HepG2 (cell line): ENCODE results near the gene LRRC28.

Experiments
- CEBPB ChIP-seq: IDR thresholded peaks from 2 replicates; pipeline ENCODE4 v1.6.1; 2011; ENCODE audit warnings: low read depth, low read length, improper control_type of control experiment, borderline replicate concordance
- CREM ChIP-seq, 2 experiments: sonication (generic) in 1 of 2; formaldehyde crosslinking in 1 of 2; IDR thresholded peaks; 2 replicates each; pipeline versions ENCODE4 v1.4.0 to v1.6.1; 2016 to 2020; ENCODE audit warnings: antibody characterized with exemption in 1 of 2, mild to moderate bottlenecking in 1 of 2, missing genetic modification reagents in 1 of 2
- ETV5 ChIP-seq: IDR thresholded peaks from 2 replicates; pipeline ENCODE4 v1.6.1; 2018; ENCODE audit warnings: missing biosample characterization, missing genetic modification reagents, inconsistent platforms, borderline replicate concordance
- POLR2A ChIP-seq, 2 experiments: IDR thresholded peaks; 2 replicates each; pipeline ENCODE4 v1.6.1; 2011; ENCODE audit warnings: low read depth in 2 of 2, low read length in 2 of 2, mild to moderate bottlenecking in 1 of 2, moderate library complexity in 1 of 2; ENCODE audit not compliant: insufficient read depth in 1 of 2
- SMAD3 ChIP-seq: sonication (generic); formaldehyde crosslinking; IDR thresholded peaks from 2 replicates; pipeline ENCODE4 v1.4.0; 2020; ENCODE audit warnings: missing genetic modification reagents
- TF ChIP-seq, protein P1 (sequence below): sonication (generic); formaldehyde crosslinking; IDR thresholded peaks from 2 replicates; pipeline ENCODE4 v1.4.0; 2020; ENCODE audit warnings: missing genetic modification reagents
- TF ChIP-seq, protein P2 (sequence below): IDR thresholded peaks from 2 replicates; pipeline ENCODE4 v1.6.1; 2016; ENCODE audit warnings: low read depth, missing genetic modification reagents, missing compliant biosample characterization
- TF ChIP-seq, protein P3 (sequence below): sonication (generic); formaldehyde crosslinking; IDR thresholded peaks from 2 replicates; pipeline ENCODE4 v1.4.0; 2020; ENCODE audit warnings: mild to moderate bottlenecking, missing genetic modification reagents

DNA sequence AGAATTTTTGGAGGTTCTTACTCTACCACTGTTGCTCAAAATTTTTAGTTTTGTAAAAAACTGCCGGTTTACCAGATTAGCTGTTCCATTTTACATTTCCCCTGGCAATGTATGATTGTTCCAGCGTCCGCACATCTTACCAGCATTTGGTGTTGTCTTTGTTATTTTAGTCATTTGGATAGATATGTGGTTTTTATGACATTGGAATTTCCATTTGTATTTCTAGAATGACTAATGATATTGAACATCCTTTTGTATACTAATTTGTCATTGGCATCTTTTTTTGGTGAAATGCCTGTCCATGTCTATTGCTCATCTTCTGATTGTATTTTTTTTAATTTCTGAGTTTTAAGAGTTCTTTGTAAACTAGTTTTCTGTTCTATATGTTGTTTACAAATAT lies 28.5 kb downstream of the LRRC28 start:
- TF ChIP-seq SMAD3 (CRISPR knock-in tag) (no peak), CEBPB (no peak), CREM (IDR thresholded peaks at IDR 0.05) (no peak), CREM (CRISPR knock-in tag; IDR thresholded peaks at IDR 0.05) (no peak), ETV5 (CRISPR knock-in tag) (no peak), POLR2A (IDR thresholded peaks at IDR 0.05; ENCODE audit: insufficient read depth in 1 of 2, low read depth in 2 of 2, low read length in 2 of 2) (no peak)
- TF ChIP-seq, protein P1, sequence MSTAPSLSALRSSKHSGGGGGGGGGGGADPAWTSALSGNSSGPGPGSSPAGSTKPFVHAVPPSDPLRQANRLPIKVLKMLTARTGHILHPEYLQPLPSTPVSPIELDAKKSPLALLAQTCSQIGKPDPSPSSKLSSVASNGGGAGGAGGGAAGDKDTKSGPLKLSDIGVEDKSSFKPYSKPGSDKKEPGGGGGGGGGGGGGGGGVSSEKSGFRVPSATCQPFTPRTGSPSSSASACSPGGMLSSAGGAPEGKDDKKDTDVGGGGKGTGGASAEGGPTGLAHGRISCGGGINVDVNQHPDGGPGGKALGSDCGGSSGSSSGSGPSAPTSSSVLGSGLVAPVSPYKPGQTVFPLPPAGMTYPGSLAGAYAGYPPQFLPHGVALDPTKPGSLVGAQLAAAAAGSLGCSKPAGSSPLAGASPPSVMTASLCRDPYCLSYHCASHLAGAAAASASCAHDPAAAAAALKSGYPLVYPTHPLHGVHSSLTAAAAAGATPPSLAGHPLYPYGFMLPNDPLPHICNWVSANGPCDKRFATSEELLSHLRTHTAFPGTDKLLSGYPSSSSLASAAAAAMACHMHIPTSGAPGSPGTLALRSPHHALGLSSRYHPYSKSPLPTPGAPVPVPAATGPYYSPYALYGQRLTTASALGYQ (CRISPR knock-in tag) = no peak
- TF ChIP-seq, protein P2, sequence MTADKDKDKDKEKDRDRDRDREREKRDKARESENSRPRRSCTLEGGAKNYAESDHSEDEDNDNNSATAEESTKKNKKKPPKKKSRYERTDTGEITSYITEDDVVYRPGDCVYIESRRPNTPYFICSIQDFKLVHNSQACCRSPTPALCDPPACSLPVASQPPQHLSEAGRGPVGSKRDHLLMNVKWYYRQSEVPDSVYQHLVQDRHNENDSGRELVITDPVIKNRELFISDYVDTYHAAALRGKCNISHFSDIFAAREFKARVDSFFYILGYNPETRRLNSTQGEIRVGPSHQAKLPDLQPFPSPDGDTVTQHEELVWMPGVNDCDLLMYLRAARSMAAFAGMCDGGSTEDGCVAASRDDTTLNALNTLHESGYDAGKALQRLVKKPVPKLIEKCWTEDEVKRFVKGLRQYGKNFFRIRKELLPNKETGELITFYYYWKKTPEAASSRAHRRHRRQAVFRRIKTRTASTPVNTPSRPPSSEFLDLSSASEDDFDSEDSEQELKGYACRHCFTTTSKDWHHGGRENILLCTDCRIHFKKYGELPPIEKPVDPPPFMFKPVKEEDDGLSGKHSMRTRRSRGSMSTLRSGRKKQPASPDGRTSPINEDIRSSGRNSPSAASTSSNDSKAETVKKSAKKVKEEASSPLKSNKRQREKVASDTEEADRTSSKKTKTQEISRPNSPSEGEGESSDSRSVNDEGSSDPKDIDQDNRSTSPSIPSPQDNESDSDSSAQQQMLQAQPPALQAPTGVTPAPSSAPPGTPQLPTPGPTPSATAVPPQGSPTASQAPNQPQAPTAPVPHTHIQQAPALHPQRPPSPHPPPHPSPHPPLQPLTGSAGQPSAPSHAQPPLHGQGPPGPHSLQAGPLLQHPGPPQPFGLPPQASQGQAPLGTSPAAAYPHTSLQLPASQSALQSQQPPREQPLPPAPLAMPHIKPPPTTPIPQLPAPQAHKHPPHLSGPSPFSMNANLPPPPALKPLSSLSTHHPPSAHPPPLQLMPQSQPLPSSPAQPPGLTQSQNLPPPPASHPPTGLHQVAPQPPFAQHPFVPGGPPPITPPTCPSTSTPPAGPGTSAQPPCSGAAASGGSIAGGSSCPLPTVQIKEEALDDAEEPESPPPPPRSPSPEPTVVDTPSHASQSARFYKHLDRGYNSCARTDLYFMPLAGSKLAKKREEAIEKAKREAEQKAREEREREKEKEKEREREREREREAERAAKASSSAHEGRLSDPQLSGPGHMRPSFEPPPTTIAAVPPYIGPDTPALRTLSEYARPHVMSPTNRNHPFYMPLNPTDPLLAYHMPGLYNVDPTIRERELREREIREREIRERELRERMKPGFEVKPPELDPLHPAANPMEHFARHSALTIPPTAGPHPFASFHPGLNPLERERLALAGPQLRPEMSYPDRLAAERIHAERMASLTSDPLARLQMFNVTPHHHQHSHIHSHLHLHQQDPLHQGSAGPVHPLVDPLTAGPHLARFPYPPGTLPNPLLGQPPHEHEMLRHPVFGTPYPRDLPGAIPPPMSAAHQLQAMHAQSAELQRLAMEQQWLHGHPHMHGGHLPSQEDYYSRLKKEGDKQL (CRISPR knock-in tag) = no peak
- TF ChIP-seq, protein P3, sequence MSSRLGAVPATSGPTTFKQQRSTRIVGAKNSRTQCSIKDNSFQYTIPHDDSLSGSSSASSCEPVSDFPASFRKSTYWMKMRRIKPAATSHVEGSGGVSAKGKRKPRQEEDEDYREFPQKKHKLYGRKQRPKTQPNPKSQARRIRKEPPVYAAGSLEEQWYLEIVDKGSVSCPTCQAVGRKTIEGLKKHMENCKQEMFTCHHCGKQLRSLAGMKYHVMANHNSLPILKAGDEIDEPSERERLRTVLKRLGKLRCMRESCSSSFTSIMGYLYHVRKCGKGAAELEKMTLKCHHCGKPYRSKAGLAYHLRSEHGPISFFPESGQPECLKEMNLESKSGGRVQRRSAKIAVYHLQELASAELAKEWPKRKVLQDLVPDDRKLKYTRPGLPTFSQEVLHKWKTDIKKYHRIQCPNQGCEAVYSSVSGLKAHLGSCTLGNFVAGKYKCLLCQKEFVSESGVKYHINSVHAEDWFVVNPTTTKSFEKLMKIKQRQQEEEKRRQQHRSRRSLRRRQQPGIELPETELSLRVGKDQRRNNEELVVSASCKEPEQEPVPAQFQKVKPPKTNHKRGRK (CRISPR knock-in tag) = no peak
